ENCODE data around the gene GALNT9.

Gene GALNT9

GRCh38 chr12:132194556-132194955 is 134.8 kb downstream of the GALNT9 start:
- DNase-seq, result no peak

- DNase-seq, result no peak
Measured at GRCh38 chr12:132194056-132194455, 135.3 kb downstream of the GALNT9 start.

GRCh38 chr12:132191715-132192553 is 137.5 kb downstream of the GALNT9 start:
- no peak for DNase-seq

- no peak for DNase-seq
Measured at GRCh38 chr12:132190834-132191500, 138.4 kb downstream of the GALNT9 start.

GRCh38 chr12:132190012-132190755 is 139.2 kb downstream of the GALNT9 start:
- no peak for DNase-seq

- peak; percentile 97 for DNase-seq
Measured at GRCh38 chr12:132189378-132190011, 139.9 kb downstream of the GALNT9 start.

DNA sequence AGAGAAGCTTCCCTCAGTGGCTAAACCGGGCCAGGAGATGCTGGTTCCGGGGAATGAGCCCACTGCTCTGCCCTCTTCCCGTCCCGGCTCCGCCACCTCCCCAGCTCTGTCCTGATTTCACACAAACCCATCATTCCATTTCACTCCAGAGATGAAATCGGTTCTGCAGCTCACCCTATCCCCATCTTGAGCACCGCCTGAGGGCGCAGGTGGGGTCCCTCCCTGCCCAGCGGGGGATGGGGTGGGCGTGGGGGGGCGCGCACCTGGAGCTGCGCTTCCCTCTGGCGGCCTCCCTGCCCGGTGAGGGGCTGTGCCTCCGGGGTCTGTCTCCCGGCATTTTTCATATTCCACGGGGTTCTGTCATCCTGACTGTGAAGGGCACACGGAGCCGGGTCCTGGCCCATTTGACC is 140.5 kb downstream of the GALNT9 start:
- no peak for DNase-seq

- DNase-seq, result no peak
Measured at GRCh38 chr12:132188451-132188901, 140.9 kb downstream of the GALNT9 start.

GRCh38 chr12:132187646-132188450 is 141.5 kb downstream of the GALNT9 start:
- DNase-seq, result no peak

DNA sequence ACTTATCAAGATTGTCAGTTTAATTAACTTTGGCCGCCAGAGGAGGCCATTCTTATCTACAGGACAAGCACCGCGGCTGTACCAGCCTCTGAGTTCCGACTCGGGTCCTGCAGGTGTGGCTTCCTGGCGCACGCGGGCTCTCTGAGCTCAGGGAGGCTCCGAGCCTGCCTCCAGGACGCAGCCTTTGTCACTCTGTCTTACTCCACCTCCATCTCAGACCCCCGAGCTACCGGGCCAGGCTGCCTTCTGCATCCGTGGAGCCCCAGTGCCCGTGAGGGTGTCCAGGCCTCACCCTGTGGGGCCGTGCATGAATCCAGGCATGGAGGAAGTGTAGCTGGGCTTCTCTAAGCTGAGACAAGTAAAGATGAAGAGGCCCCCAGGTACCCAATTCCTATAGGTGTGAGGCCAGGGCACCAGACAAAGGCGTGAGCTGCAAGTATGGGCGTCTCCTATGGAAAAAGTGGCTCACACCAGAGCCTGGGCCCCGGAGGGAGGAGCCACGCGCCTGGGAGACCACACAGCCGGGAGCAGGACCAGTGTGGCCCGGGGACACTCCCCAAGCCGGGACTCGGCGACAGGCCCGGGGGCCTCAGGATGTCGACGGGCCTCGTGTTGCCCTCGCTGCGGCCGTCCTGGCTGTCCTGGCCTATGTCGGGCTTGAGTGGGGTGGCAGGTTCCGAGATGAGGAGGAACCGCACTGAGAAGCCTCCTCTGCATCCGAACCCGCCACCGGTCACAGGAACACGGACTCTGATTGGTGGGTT is 142.3 kb downstream of the GALNT9 start:
- no peak for DNase-seq

GRCh38 chr12:132186208-132186856 is 143.1 kb downstream of the GALNT9 start:
- no peak for DNase-seq

GRCh38 chr12:132185705-132186104 is 143.7 kb downstream of the GALNT9 start:
- DNase-seq, result no peak

DNA sequence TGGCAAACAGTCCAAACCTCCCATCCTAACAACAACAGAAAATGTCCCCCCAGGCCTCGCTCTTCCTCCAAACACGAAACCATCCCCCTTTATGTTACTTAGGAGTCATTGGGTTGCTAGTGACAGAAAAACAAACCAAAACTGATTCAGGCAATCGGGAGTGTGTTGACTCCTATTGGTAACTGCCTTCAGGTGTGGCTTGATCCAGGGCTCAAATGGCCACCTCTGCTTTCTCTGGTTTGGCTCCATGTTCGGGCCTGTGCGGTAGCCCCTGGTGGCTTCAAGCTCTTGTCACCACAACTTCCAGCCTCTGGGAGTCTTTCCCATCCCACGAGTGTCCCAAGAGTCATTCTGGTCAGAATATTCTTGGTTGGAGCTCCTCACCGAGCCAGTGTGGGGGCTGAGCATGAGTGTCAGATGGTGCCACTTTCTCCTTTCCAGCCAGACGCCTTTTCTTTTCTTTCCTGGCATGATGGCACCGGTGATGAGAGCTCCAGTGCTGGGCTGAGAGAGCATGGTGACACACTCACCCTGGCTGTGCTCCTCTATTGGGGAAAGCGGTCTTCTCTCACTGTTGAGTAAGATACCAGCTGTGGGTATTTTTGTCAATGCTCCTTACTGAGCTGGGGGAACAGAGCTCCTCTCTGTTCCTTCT is 146.6 kb downstream of the GALNT9 start:
- no peak for DNase-seq

DNA sequence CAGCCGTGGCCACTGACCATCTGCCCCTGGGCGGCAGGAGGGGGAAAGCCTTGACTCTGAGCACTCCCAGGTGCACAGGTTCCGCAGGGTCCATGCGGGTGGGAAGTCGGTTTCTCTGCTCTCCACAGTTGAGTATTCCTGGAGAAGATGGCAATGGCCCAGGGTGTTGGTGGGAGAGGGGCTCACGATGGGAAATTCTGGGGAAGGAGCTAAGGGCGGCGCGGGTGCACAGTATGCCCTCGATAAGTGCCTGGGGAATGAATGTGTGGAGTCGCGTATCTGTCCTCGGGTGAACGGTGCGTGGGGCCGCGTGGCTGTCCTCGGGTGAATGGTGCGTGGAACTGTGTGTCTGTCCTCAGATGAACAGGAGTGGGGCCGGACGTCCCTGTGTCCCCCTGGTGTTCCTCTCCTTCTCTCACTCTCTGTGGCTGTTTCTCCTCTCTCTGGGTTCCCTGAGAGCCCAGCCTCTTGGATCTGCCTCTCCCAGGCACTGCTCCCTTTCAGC is 147.1 kb downstream of the GALNT9 start:
- no peak for DNase-seq

- no peak for DNase-seq
Measured at GRCh38 chr12:132181570-132182200, 147.7 kb downstream of the GALNT9 start.

- DNase-seq, result no peak
Measured at GRCh38 chr12:132180648-132181546, 148.5 kb downstream of the GALNT9 start.

DNA sequence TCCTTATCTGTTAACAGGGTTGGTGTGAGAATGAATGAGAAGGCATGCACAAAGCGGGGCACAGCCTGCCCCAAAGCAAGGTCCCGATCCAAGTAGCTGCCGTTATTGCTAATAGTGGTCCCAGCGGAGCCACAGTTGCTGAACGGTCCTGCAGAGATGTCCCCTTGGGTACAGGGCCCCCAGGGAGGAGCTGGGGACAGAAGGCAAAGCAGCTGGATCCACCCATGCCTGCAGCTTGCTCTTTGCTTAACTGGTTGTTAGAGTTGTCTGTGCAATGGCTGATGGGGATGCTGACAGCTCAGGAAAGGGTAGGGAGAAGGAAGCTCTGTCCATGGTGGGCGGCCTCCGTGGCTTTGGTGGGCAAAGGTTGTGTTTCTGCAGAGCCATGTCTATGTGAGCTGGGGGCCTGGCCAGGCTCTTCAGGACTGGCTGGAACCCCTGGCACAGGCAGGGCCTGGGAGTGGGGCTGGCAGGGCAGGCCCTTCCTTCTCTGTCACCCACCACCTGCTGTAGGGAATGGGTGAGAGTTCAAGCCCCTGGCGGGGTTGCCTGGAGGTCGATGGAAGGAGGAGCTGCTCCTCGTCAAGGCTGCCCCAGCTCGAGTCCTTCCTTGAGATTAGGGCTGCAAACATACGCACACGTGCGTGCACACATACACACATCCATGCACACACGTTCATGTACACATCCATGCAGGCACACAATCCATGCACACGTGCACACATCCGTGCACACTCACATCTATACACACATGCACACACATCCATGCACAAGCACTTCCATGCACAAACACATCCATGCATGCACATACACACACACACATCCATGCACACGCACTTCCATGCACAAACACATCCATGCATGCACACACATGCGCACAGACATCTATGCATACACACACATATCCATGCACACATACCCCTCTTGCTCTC is 149.7 kb downstream of the GALNT9 start:
- no peak for DNase-seq
